Gastrocnemius medialis (tissue), 4 donors: ENCODE measurements around the gene MEDAG.

Experiments
- CTCF ChIP-seq, 5 experiments: fragments of 450-650 bp in 3 of 5; fragments of 200-600 bp in 2 of 5; sonication (generic) in 2 of 5; IDR thresholded peaks in 4 of 5; conservative IDR thresholded peaks in 1 of 5; 1 replicate in 4 of 5; 2 replicates in 1 of 5; pipeline ENCODE4 v1.5.1; 2016 to 2019; ENCODE audit warnings: antibody characterized with exemption in 5 of 5, mild to moderate bottlenecking in 3 of 5, moderate library complexity in 3 of 5
- POLR2A ChIP-seq, 2 donors: fragments of 450-650 bp; IDR thresholded peaks; one replicate each; pipeline ENCODE4 v1.6.1; 2017; ENCODE audit warnings: antibody characterized with exemption in 2 of 2, mild to moderate bottlenecking in 2 of 2, moderate library complexity in 2 of 2

- TF ChIP-seq POLR2A (IDR thresholded peaks at IDR 0.05) = no peak
- no peak for TF ChIP-seq CTCF (IDR thresholded peaks at IDR 0.05 in 4 of 5, conservative IDR thresholded peaks at IDR 0.05 in 1 of 5)
Measured at GRCh38 chr13:30918662-30919405, 12.8 kb downstream of the MEDAG start.
